Endothelial cell of umbilical vein (primary cell): ENCODE results near the gene PPM1F.

Experiments
- CTCF ChIP-seq, 2 donors: IDR thresholded peaks; 1 replicate in 1 of 2; 2 replicates in 1 of 2; pipeline ENCODE4 v1.5.1; 2011; ENCODE audit warnings: low read length in 2 of 2, mild to moderate bottlenecking in 2 of 2, moderate library complexity in 2 of 2, control low read depth in 1 of 2, inconsistent platforms in 1 of 2, low read depth in 1 of 2; ENCODE audit not compliant: insufficient read depth in 1 of 2; ENCODE audit errors: extremely low read depth in 1 of 2
- EZH2 ChIP-seq: IDR thresholded peaks from 2 replicates; pipeline ENCODE4 v1.6.1; 2012; ENCODE audit warnings: borderline replicate concordance, low read depth, mild to moderate bottlenecking, moderate library complexity, low read length, inconsistent platforms; ENCODE audit not compliant: severe bottlenecking
- FOS ChIP-seq: IDR thresholded peaks from 2 replicates; pipeline ENCODE4 v1.6.1; 2011; ENCODE audit warnings: mild to moderate bottlenecking, low read length, moderate library complexity, borderline replicate concordance; ENCODE audit not compliant: insufficient read depth
- JUN ChIP-seq: IDR thresholded peaks from 2 replicates; pipeline ENCODE4 v1.6.1; 2011; ENCODE audit warnings: borderline replicate concordance, low read depth; ENCODE audit not compliant: insufficient read length, insufficient read depth
- MYC ChIP-seq: IDR thresholded peaks from one replicate; pipeline ENCODE4 v1.6.1; 2011; ENCODE audit warnings: mild to moderate bottlenecking, low read depth, low read length
- POLR2A ChIP-seq: IDR thresholded peaks from 2 replicates; pipeline ENCODE4 v1.6.1; 2012; ENCODE audit warnings: low read depth, mild to moderate bottlenecking, control low read depth, low read length
- POLR2AphosphoS5 ChIP-seq: IDR thresholded peaks from 2 replicates; pipeline ENCODE4 v1.6.1; 2012; ENCODE audit warnings: low read depth, mild to moderate bottlenecking, control low read depth, low read length, moderate library complexity; ENCODE audit not compliant: insufficient read depth
- TF ChIP-seq, protein P1 (sequence below): IDR thresholded peaks from 2 replicates; pipeline ENCODE4 v1.6.1; 2011; ENCODE audit not compliant: insufficient read depth, insufficient read length

- no peak for TF ChIP-seq CTCF (IDR thresholded peaks at IDR 0.05; ENCODE audit: extremely low read depth in 1 of 2, insufficient read depth in 1 of 2, low read depth in 1 of 2, low read length in 2 of 2)
- TF ChIP-seq EZH2, result no peak
- TF ChIP-seq FOS, result no peak
- TF ChIP-seq POLR2A, result no peak
- no peak for TF ChIP-seq JUN
- no peak for TF ChIP-seq MYC
- no peak for TF ChIP-seq POLR2AphosphoS5
- TF ChIP-seq, protein P1, sequence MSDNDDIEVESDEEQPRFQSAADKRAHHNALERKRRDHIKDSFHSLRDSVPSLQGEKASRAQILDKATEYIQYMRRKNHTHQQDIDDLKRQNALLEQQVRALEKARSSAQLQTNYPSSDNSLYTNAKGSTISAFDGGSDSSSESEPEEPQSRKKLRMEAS, result no peak
Observed at GRCh38 chr22:21962655-21962949, 10.0 kb upstream of the PPM1F start.
